SK-N-DZ (cell line): ENCODE data around the gene F13A1. TPM values are rescaled to one million over a fixed set of nuclear protein-coding genes. Genes with fewer than 3 reads are reported as not detected.

Experiments
- DNase-seq: peaks from one replicate; pipeline ENCODE4 v3.0.0-alpha.2; 2015; ENCODE audit warnings: low spot score
- polyA plus RNA-seq, 2 experiments: library from polyadenylated mRNA; depleted of rRNA; stranded (reverse); fragments of >200 nt; gene quantifications; 2 replicates each; pipeline ENCODE4 v1.2.3, GENCODE V29; 2014

Gene F13A1
- polyA plus RNA-seq (2014; cell fraction: cytosol; rRNA removed), result not detected in 2 replicates
- not detected in 2 replicates for polyA plus RNA-seq (2014; cell fraction: nucleus; rRNA removed)

GRCh38 chr6:6319952-6320811 is at the start of gene F13A1:
TSS of gene F13A1 (minus strand) at chr6:6320662. CDS start at chr6:6318664, 1,998 bp downstream.
- DNase-seq, result no peak

- no peak for DNase-seq
Observed at GRCh38 chr6:6368684-6369052, 48.2 kb upstream of the F13A1 start.

GRCh38 chr6:6368040-6368683 is 47.7 kb upstream of the F13A1 start:
- DNase-seq, result no peak

- DNase-seq, result no peak
Observed at GRCh38 chr6:6366803-6367202, 46.3 kb upstream of the F13A1 start.

GRCh38 chr6:6365242-6365641 is 44.8 kb upstream of the F13A1 start:
- DNase-seq, result no peak

GRCh38 chr6:6362056-6362840 is 41.8 kb upstream of the F13A1 start:
- DNase-seq, result no peak

- DNase-seq, result no peak
Observed at GRCh38 chr6:6357530-6357929, 37.1 kb upstream of the F13A1 start.

GRCh38 chr6:6357032-6357431 is 36.6 kb upstream of the F13A1 start:
- no peak for DNase-seq

- DNase-seq, result no peak
Observed at GRCh38 chr6:6352772-6353171, 32.3 kb upstream of the F13A1 start.

GRCh38 chr6:6351511-6352025 is 31.1 kb upstream of the F13A1 start:
- no peak for DNase-seq

GRCh38 chr6:6350696-6351095 is 30.2 kb upstream of the F13A1 start:
- DNase-seq, result no peak

- DNase-seq, result no peak
Observed at GRCh38 chr6:6348256-6348655, 27.8 kb upstream of the F13A1 start.

- DNase-seq, result no peak
Observed at GRCh38 chr6:6346427-6347023, 26.1 kb upstream of the F13A1 start.

- DNase-seq, result no peak
Observed at GRCh38 chr6:6333501-6333900, 13.0 kb upstream of the F13A1 start.

- DNase-seq, result no peak
Observed at GRCh38 chr6:6332811-6333244, 12.4 kb upstream of the F13A1 start.

GRCh38 chr6:6331946-6332601 is 11.6 kb upstream of the F13A1 start:
- DNase-seq, result no peak

- no peak for DNase-seq
Observed at GRCh38 chr6:6331393-6331792, 10.9 kb upstream of the F13A1 start.

GRCh38 chr6:6330407-6330806 is 9.9 kb upstream of the F13A1 start:
- no peak for DNase-seq

- no peak for DNase-seq
Observed at GRCh38 chr6:6328451-6328850, 8.0 kb upstream of the F13A1 start.

- DNase-seq, result no peak
Observed at GRCh38 chr6:6323352-6323751, 2.9 kb upstream of the F13A1 start.

- DNase-seq, result no peak
Observed at GRCh38 chr6:6320901-6321300, 439 bp upstream of the F13A1 start.
